ENCODE results near the gene IFRD1. TPM values are rescaled to one million over a fixed set of nuclear protein-coding genes. Genes with fewer than 3 reads are reported as not detected.

IFRD1 gene
- total RNA-seq, 1 donor from 2014 or later = 36.0 TPM

DNA sequence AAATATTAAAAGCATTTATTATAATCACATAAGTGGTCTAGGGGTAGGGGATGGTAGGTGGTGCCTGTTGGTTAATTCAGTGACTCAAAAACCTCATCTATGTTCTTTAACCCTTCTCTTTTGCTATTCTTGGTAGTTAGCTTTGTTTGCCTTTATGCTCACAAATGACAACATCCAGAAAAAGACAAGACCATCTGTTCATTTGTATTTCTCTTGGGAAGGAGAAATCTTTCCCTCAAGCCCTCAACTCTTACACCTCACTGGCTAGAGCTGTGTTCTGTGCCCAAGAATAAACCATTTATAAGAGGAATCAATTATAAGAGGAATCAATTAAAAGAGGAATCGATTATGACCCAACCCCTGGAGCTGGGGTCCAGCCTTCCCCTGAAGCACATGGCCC, 10.8 kb upstream of the IFRD1 start:
- intact Hi-C loops (cut with micrococcal nuclease) = no loop called here

DNA sequence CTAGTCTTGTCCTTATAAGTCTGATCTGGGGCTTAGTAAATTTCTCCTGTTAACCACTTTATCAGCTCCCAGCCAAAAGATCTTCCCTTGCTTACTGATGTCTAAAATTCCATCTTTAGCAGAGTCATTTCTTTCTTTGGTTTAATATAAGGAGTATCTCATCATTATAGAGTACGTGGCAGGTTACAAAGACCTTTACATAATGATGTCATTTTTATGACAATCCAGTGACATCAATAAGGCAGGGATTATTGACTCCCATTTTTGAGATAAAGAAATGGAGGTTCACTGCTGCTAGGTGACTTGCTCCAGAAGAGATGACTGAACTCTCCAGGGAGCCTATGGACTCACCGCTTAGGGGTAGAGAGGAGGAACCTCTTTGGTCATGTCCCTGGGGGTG, 8.1 kb upstream of the IFRD1 start:
- intact Hi-C loops (cut with micrococcal nuclease) = no loop called here

DNA sequence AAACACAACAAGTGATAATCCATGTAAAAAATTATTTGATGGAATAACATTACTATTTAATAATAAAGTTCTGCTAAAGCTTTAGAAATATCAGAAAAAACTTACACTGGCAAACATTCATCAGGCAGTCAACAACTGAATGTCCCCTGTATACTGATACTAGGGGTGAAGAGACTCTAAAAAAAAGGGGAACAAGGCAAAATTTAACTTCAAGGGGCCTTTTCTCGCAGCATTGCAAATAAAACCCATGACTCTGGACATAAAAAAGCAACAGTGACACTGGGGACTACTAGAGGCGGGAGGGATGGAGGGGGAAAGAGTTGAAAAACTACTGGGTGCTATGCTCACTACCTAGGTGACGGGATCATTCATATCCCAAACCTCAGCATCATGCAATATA, 5.8 kb upstream of the IFRD1 start:
- intact Hi-C loops (cut with micrococcal nuclease) = no loop called here

DNA sequence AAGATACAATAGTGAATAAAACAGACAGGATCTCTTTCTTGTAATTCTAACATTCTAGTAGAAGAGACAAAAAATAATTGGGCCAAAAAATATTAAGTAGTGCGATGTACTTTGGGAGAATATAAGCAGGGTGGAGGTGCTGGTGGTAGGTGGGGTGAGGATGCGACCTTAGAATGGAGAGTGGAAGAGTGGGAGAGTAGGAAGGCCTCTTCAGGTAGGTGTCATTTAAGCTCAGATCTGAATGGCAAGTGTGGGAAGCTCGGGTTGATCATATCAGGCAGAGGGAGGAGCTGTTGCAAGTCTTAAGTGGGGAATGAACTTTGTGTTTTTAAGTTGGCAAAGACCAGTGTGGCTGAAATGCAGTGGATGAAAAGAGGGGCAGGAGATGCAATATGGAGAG, 3.8 kb upstream of the IFRD1 start:
- intact Hi-C loops (cut with micrococcal nuclease) = no loop called here

DNA sequence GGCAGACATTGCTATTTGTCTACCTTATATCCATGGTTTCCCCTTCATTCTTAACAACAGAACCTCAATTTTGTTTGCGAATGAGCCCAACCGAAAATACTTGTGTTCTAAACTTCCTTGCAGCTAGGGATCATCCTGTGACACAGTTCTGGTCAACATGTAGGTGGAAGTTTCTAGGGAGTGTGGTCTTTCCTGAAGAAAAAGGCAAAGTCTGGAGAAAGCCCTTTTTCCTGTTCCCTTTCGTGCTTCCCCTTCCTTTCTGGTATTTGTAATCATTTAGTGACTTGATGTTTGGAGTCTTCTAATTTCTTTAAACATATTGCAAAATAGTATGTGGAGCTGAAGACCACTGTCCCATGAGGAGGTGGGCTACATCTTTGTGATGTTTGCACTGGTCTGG, 2.9 kb upstream of the IFRD1 start:
- intact Hi-C loops (cut with micrococcal nuclease) = no loop called here

DNA sequence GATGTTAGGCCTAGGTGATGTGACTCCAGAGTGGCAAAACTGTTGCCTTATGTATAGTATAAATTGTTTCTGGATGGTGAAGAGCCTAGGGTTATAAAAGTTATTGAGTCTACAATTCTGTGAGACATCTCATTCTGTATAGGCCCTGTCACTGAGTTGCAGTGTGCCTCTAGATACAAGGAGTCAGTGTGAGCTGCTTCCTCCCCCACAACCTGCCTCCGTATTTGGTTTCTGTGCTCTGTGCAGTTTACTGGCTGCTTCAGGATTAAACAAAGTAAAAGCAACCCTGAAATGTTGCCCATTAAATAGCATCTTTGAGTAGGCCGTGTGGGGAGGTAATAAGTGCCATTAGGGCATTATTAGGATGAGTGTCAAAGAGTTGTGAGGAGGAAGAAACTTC, 1.9 kb upstream of the IFRD1 start:
- intact Hi-C loops (cut with micrococcal nuclease) = no loop called here

DNA sequence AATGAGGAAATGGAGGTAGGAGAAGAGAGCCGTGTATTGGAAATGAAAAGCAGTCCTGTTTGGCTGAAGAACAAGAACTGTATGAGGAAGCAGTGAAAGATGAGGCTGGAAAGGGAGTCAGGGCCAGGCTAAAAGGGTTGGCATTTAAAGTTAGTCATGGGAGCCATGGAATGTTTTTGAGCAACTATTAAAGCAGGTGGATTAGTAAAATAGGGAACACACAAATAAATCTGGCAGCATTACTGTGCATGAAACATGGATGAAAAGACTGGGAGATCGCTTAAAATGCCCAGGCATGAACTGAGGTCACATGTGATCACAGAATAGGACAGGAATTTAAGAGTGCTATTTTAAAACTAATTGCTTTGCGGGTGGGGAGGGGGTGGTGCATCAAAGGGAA, 1.4 kb upstream of the IFRD1 start:
- intact Hi-C loops (cut with micrococcal nuclease) = no loop called here

DNA sequence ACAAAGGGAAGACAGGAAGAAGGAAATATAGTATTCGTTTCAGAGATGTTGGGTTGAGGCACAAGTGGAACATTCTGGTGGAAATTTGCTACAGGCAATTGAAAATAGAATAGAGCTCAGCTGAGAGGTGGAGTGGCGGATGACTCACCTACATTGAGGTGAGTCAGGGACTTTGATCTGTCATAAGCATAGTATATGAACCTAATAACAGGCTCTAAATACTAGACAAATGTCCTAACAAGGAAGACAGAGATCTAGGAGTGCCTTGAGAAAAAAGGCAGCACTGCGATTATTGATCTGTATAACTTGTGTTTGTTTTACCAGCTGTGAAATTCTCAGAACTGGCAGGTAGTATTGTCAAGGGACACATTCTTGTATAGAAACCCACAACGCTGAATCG, 907 bp upstream of the IFRD1 start:
- intact Hi-C loops (cut with micrococcal nuclease) = no loop called here

DNA sequence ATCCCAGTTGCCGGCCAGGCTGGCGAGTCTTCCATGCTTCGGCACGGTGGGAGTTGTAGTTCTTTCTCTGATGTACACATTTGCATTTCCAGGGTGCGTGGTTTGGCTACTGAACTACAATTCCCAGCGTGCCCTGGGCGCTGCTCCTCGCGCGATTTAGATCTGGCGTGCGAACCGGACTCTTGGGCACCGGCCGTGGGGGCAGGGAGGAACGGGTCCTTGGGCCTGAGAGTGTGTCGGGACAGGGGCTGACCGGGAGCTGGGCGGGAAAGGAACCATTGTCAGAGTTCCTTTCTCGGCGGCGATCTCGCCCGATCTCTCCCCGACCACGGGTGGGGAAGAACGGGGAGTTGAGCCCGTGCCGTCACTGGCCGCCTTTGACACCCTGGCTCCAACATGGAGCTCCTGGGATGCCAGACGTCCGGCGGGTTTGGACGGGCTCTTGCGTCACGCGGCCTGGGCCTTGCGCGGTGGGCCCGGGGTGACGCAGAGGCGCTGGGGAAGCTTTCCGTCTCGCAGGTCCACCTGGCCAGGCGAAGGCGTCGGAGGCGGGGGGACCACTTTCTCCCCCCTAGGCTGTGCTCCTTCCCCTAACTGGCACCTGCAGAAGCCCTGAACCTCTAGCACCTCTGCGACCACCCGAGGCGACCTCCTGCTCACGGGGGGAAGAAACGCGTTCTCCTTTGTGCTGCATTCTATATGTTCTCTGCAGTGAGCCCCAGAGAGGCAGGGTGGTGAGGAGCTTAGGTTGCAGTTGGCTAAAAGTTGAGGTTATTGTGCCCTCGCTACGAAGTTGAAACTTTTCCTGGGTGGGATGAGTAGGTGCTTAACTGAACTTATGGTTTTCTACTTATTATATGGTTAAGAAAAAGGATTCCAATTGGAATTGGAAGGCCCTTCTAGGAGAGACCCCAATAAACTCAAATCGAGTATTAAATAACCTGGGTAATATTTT, 824 bp downstream of the IFRD1 start:
- intact Hi-C loops (cut with micrococcal nuclease) = loop anchor here (1.0 to 10.0 kb wide), 8 partner anchors 58 to 1426 kb away; partner anchors contain the start of genes DOCK4, IMMP2L, SMIM30 and TMEM168

DNA sequence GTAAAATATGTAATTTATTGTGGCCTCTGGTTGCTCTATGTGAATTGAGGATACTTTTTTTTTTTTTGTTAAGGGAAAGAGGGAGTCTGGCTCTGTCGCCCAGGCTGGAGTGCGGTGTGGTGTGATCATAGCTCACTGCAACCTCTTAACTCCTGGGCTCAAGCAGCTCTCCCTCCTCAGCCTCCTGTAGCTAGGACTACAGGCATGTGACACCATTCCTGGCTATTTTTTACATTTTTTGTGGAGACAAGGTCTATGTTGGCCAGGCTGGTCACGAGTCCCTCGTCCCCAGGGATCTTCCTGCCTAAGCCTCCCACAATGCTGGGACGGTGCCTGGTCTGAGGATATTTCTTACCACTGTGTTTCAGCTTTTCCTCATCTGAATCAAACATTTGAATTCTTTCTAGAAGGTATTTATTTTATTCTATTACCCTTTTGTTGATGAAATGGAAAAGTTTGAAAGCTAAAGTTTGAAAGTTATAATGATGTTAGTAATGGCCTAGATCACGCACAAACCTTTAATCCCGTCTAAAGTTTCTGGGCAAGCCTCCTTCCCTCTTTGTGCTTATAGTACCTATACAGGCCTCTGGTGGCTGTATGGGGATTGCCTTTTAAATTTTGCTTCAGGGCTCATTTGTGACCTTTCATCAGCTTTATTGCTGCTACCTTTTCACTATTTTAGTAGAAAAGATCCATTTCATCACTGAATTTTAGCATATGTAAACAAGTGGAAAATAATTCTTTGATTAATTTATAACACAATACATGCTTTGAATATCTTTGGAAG, 2.0 kb downstream of the IFRD1 start:
- intact Hi-C loops (cut with micrococcal nuclease) = loop anchor here (5.0 to 10.0 kb wide), 2 partner anchors 890 to 1367 kb away; partner anchors contain the start of gene IMMP2L

DNA sequence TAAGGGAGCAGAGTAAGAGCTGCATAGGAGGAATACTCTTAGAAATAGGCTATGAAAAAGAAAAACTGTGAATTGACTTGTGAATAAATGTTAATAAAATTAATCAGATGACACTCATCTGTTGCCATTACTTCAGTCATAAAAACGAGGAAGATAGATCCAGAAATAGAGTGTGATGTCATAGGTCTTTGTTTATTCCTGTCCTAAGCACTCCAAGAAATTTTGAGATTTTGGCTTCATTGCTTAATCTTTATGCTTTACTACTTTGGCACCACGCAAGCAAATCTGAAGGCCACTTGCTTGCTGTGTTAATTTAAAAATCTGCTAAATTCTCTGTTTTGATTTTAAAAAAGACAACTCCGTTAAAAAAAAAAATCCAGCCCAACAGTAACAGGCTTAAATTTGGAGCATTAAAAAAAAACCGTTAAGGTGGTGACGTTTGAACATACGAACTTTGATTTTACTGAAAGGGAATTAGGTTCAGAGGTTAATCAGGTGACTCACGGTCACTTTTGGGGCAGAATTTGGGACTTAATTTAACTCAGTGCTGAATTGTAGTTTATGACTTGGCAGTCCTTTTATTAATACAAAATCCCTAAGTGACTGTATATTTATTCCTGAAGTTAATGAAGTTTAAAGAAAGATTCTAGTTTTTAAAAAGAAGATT, 3.4 kb downstream of the IFRD1 start:
- intact Hi-C loops (cut with micrococcal nuclease) = loop anchor here (5.0 to 10.0 kb wide), 2 partner anchors 891 to 1369 kb away; partner anchors contain the start of gene IMMP2L

DNA sequence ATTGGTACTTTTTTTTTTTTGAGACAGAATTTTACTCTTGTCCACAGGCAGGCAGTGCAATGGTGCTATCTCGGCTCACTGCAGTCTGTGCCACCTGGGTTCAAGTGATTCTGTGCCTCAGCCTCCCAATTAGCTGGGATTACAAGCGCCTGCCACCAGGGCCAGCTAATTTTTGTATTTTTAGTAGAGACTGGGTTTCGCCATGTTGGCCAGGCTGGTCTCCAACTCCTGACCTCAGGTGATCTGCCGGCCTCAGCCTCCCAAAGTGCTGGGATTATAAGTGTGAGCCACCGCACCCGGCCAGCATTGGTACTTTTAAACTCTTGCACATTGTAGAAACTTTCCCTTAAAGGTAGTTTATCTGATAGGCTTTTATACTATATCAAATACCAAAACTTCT, 3.9 kb downstream of the IFRD1 start:
- intact Hi-C loops (cut with micrococcal nuclease) = loop anchor here (5.0 to 10.0 kb wide), 2 partner anchors 892 to 1369 kb away; partner anchors contain the start of gene IMMP2L

DNA sequence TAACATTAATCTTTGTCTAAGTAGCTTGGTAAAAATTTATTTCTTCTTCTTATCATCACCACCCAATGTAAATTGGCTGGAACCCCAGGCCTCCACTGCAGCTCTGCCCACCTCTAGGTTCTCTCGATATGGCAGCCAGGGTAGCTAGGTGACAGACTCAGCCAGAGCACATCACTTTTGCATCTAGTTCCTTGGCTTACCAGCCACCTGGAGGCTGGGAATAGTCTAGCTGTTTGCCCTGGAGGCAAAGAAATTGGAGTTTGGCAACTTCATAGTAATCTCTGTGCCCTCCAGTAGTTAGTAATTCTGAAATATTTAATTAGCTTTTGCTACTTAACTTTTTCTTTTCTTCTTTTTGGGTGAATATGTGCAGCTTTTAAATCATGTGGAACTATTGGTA, 9.4 kb downstream of the IFRD1 start:
- intact Hi-C loops (cut with micrococcal nuclease) = loop anchor here (10.0 kb wide), 1 partner anchor 1375 kb away; no protein-coding TSS in a partner anchor

DNA sequence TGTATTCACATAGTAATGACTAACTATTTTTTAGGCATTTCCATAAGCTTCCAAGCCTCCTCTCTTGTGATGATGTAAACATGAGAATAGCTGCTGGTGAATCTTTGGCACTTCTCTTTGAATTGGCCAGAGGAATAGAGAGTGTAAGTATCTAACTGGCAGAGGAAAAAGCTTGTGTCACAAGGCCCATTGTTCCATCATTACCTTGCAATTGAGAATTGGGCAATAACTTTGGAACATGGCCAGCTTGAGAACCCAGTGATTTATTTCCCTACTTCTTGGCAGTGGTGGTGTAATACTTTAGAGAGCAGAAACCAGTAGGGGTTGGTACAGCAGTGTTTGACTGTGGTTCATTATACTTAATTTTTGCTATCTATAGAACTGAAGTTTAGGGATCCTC, 12.0 kb downstream of the IFRD1 start:
- intact Hi-C loops (cut with micrococcal nuclease) = no loop called here

DNA sequence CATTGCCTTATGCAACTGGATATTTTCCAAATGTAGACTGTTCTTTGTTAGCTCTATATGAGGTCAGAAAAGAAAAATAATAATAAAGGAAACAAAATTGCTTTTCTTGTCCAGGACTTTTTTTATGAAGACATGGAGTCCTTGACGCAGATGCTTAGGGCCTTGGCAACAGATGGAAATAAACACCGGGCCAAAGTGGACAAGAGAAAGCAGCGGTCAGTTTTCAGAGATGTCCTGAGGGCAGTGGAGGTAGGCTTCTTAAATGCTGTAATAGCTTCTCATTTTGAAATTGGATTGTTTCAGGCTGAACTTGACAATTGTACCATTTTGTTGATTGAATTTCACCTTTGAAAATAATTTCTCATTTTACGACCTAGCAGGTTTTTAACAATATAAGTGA, 17.6 kb downstream of the IFRD1 start:
- intact Hi-C loops (cut with micrococcal nuclease) = no loop called here

DNA sequence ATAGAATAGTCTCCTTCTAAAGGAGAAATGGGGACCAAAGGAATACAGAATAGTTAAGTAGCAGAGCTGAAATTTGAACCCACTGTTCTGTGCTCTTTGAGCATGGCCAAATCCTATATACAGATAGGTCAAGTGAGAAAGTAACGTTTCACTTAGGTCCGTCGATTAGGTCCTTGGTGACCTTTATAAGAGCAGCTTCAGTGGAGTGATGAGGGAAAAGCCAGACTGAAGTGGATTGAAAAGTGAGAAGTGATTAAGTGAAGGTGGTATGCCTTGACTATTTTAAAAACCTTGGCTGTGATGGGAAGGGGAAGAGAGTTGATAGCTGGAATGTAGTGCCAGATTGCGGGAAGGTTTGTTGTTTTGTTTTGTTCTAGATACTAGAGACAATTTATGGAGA, 19.9 kb downstream of the IFRD1 start:
- intact Hi-C loops (cut with micrococcal nuclease) = no loop called here

DNA sequence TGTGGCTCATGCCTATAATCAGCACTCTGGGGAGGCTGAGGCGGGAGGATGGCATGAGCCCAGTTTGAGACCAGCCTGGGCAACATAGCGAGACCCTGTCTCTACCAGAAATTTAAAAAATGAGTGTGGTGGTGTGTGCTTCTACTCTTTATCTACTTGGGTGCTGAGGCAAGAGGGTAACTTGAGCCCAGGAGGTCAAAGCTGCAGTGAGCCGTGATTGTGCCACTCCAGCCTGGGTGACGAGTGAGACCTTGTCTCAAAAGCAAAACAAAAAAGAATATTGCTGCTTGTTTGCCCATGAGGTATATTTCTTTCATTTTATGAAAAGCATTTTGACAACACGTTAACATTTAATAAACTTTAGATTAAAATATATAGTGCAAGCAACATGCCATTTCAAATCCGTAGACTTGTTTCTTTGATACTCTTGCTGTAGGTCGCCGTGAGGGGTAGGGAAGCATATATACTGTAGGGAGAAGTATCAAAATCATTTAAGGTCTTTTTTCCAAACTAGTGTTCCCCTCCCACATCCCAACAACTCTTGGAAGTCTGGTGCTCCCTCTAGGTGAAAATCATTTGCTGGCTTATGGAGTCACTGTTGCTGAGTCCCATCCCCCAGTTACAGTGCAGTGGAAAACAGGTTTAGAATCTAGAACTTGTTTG, 26.3 kb downstream of the IFRD1 start:
- intact Hi-C loops (cut with micrococcal nuclease) = no loop called here

DNA sequence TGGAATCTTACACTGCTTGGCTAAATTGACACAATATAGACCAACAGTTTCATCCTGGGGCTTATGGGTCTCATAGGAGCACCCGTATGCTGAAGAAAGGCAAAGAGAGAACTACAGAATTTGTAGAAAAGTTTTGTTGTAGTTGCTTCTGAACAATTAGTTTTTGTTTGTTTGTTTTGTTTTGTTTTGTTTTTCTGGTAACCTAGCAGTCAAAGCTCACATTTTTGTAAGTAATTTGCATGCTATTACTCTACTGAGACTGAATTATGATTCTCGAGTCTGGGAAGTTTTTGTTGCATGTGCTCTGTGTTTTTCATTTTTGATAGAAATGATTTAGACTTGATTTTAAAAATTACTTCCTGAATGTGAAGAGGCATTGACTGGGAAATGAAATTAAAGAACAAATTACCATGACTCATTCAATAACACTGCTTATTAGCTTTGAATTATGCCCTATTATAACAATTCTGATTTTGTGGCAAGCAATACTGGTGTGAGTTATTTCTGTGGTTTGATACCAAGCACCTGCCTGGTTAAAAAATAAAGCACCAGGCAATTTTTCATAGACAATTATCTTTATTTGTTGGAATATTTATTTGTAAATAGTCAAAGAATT, 31.0 kb downstream of the IFRD1 start:
- intact Hi-C loops (cut with micrococcal nuclease) = no loop called here

DNA sequence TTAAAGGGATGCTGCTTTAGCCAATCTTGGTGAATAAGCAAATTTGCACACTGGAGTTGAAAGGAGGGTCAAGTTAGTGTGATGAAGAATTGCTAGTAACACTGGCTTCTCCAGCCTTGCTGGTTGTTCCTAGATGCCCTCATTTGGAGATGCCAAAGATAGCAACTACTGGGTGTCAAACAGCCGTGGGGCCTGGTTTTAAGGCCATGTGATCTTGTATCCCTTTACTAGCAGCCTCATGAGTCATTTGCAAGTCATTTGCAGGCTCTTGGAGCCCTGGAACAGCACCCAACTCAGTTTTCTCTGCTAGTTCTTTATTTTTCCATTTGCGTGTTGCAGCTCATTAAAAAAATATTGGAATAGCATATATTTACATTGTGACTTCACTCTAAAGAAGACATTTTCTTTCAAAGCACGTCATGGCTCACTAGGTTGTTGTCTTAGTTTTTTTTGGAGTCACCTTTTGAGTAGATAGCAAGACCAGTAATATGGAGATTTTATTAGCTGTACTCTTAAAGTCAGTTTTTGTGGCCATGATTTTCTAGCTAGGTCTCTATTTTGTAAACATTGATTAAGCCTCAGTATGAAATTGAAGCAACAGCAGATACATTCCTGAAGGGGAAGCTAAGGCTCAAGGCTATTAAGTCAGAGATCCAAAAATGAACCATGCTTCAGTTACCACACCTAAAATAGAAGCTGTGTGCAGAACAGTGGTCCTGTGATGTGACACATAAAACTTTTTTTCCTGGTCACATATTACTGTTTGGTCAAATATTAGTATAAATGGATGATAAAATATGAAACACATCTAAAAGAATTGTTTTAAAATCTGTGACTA, 31.8 kb downstream of the IFRD1 start:
- intact Hi-C loops (cut with micrococcal nuclease) = no loop called here

Data from T-helper 2 cell treated with Interferon-gamma antibody and Interleukin-4, amounts not matched to agents 100 ng/mL and 5 ng/mL, for 36 hours (primary cell).